DMS53 (cell line): ENCODE measurements around the gene HDAC8.
"Not testable (repeated sequence)": the region's sequence is repeated elsewhere in the genome, so short reads cannot be mapped to it uniquely, and the experiment has no call there.

Source experiments
- DNase-seq: peaks from one replicate; lab custom pipeline; 2025; lab: John Stamatoyannopoulos, UW

HDAC8 gene

DNA sequence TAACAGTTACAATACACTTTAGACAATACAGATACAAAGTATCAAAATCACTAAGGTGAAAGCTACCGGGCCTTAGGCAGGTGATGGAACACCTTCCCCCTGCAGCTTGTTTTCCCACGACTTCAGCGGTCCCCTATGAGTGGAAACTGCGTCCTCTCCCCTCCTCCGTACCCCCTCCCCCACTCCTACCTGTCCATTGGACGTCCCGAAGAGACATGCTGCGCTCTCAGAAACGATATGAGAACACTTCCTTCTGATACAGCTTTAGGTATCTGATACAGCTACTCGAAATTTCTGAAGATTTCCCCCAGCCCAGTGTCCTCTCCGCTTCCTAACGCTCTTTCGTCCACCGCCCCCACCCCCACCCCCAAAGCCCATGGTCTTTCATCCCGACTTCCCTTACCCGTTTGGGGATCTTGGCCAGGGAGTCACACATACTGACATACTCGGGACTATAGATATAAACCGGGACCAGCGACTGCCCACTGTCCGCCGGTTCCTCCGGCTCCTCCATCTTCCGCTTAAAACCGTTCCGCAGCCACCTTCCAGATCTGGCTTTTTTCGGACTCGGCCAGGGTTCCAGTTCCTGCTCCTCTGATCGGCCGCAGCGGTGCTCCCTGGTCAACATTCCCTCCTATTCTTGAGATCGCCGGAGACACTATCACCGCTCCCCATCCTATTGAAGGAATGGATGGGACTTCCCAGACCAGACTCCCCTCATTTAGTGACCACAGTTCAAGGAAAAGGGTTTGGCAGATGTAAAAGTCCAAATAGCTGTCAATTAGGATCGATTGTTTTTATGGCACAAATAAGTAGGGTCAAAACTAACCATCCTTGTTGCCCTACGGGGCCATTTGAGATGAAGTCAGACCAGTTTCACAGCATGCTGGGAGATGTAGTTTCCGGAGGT lies at the start of gene HDAC8:
TSS of gene HDAC8 (minus strand) at position 596 of the 910 bp plus-strand sequence. CDS start at position 514, 82 bp downstream.
- DNase-seq = peak; percentile 88

GRCh38 chrX:72621625-72622485 lies 49.2 kb upstream of the HDAC8 start:
- peak; percentile 54 for DNase-seq

GRCh38 chrX:72621163-72621562 lies 48.5 kb upstream of the HDAC8 start:
- DNase-seq = peak; percentile 77

GRCh38 chrX:72620550-72621145 lies 48.0 kb upstream of the HDAC8 start:
- peak; percentile 92 for DNase-seq

DNA sequence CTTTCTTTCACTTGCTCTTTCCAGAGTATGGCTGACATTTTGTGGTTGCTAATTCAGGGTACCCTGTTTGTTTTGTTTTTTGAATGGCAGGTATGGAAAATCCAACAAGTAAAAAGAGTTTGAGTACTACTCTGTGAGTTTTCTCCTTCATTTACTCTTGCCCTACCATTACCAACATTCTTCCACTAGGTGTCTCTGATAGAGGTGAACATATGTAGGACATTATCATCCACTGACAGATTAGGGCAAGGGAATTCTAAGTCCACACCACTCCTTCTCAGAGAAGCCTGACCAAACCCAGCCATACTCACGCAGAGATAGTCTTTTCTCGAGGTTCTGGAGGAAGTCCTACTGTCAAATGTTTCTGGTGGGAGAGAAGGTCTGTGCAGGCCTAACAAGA lies 36.7 kb upstream of the HDAC8 start:
- DNase-seq = peak; percentile 25

GRCh38 chrX:72604705-72605104 lies 32.1 kb upstream of the HDAC8 start:
- no peak for DNase-seq

- no peak for DNase-seq
These were observed 31.5 kb upstream of the HDAC8 start for GRCh38 chrX:72604112-72604511.

DNA sequence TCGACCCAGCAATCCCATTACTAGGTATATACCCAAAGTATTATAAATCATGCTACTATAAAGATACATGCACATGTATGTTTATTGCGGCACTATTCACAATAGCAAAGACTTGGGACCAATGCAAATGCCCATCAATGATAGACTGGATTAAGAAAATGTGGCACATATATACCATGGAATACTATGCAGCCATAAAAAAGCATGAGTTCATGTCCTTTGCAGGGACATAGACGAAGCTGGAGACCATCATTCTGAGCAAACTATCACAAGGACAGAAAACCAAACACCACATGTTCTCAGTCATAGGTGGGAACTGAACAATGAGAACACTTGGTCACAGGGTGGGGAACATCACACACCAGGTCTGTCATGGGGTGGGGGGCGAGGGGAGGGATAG lies 18.4 kb upstream of the HDAC8 start:
- not testable (repeated sequence) for DNase-seq

DNA sequence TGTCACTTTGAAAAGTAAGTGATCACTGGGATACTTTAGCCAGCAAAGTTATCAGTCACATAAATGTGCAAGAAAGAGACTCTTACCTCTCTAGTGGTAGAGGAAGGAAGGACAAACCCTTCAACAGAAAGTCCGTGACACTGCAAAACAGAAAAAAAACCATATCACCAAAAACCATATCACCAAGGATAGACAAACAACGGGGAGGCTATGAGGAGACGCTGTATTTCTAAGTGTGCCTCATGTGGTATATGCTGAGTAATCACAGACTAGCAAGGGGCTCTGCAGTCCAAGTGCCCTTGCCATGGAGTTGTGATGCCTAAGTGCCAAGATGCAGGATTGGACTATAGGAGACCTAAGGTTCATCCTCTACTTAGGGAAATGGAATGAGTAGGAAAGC lies 11.5 kb upstream of the HDAC8 start:
- DNase-seq = no peak

DNA sequence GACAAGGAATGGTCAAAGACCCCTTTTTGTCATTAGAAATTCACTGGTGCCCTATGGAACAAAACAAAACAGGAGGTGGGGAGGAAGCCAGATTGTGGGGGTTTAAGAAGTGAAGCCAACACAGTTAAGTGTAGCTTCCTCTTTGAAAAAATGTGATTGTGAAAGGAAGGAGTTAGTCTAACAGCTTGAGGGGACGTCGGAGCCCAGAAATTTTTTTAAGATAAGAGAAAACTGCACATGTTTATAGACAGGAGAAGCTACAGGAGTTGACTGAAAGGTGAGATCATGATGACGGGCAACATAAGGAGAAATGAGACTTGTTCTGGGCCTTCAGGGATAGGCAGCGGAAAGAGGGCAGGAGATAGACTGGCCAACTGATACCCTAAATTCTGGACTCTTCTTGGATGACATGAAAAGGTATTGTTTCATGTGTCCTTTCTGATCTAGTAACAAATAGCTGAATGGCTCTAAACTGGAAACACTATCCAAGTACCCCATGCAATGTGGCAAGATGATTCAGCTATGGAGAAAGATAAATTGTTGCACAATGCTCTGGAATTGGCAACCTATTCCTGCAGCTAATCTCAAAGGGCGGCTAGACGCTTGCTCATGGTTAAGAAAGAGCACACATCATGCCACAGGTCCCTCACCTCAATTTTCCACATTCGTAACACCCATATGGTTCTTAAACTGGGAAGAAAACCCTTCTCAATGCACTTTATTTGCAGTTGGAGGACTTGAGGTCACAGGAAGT lies 3.7 kb upstream of the HDAC8 start:
- DNase-seq = no peak

- no peak for DNase-seq
These were observed 492 bp upstream of the HDAC8 start for GRCh38 chrX:72573158-72573511.

- peak; percentile 4 for DNase-seq
These were observed 2.9 kb downstream of the HDAC8 start for GRCh38 chrX:72569786-72570185.

- DNase-seq = no peak
These were observed 4.1 kb downstream of the HDAC8 start for GRCh38 chrX:72568406-72569092.

DNA sequence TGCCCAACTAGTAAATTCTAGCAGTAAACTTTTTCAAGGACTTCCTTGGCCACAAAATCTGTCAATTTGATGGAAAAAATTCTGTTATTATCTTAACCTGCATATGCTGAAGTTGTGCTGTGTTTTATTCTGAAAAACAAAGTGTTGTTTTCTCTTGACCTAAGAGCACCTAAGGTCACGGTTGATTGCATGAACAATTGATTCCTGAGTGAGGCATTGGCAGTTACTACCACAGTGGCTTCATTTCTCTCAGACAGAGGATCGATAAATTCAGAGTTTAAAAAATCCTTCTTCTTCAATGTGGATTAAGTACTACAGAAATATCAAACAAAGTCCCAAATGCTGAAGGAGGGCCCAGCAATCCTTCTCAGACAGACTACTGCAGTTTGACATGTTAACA lies 6.2 kb downstream of the HDAC8 start:
- no peak for DNase-seq

DNA sequence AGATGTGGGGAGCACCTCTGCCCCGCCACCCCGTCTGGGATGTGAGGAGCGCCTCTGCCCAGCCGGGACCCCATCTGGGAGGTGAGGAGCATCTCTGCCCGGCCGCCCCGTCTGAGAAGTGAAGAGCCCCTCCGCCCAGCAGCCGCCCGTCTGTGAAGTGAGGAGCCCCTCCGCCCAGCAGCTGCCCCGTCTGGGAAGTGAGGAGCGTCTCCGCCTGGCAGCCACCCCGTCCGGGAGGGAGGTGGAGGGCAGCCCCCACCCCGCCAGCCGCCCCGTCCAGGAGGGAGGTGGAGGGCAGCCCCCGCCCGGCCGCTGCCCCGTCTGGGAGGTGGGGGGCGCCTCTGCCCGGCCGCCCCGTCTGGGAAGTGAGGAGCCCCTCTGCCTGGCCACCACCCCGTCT lies 13.0 kb downstream of the HDAC8 start:
- DNase-seq = not testable (repeated sequence)

DNA sequence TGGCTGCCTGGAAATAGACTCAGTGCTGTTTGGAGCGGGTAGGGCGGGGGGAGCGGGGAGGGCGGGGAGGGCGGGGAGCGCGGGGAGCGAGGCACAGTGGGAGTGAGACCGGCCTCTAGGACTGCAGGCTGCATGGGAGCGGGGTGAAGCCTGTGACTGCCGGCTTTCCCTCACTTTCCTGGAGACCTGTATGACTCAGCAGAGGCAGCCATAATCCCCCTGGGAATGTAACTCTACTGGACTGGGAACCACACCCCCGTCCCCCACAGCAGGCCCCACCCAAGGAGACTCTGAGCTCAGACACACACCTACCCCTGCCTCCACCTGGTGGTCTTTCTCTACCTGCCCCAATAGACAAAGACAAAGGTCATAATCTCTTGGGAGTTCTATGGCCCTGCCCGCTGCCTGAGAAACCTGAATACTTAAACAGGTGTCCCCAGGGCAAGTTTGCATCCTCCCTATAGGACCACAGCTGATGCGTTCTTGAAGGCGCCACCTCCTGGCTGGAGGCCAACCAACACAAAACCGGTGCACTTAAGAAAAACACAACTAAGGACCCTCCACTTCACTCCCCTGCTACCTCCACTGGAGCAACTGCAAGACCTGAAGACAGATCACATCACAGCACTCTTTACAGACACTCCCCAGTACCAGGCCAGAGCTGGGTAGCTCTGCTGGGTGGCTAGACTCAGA lies 18.0 kb downstream of the HDAC8 start:
- DNase-seq = no peak

DNA sequence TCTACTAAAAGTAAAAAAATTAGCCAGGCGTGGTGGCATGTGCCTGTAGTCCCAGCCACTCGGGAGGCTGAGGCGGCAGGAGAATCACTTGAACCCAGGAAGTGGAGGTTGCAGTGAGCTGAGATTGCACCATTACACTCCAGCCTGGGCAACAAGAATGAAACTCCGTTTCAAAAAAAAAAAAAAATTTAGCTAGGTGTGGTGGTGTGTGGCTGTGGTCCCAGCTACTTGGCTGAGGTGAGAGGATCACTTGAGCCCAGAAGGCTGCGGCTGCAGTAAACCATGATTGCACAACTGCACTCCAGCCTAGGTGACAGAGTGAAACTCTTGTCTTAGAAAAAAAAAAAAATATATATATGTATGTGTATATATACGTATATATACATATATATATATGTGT lies 20.2 kb downstream of the HDAC8 start:
- not testable (repeated sequence) for DNase-seq

DNA sequence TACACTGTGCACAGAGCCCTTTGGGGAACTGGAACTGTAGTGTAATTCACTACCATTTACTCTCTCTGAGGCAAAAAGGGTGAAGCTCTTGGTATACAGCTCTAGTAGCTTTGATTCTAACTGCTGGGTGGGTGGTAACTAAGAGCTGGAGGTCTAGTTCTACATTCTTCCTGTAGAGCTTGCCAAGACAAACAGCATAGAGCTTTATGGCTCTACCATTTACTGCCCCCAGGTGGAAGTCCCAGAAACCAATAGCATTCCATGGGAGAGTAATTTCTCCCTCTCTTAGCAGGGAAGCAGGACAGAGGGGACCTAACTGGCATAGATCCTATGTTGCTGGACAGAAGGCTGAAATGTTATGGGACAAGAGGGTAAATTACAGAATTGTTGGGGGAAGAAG lies 26.7 kb downstream of the HDAC8 start:
- DNase-seq = peak; percentile 27

- peak; percentile 49 for DNase-seq
These were observed 32.3 kb downstream of the HDAC8 start for GRCh38 chrX:72540318-72540717.

- no peak for DNase-seq
These were observed 32.8 kb downstream of the HDAC8 start for GRCh38 chrX:72539822-72540221.

GRCh38 chrX:72536542-72536941 lies 36.1 kb downstream of the HDAC8 start:
- no peak for DNase-seq
